ENCODE data around the gene LCK.

The LCK gene

GRCh38 chr1:32250893-32251716, at the start of gene LCK:
LCK (plus strand) TSS chr1:32251265; CDS start chr1:32274330, 23,065 bp downstream.
- H3K4me3 ChIP-seq (ENCODE audit: control insufficient read depth, low read depth, low read length) = no peak within 1 kb of the TSS
- no peak for TF ChIP-seq CTCF (conservative IDR thresholded peaks at IDR 0.05; ENCODE audit: control insufficient read depth, insufficient read depth, low read depth, low read length)
- no peak for DNase-seq (ENCODE audit: low read depth)

GRCh38 chr1:32204943-32205361, 46.1 kb upstream of the LCK start:
- TF ChIP-seq CTCF (conservative IDR thresholded peaks at IDR 0.05; ENCODE audit: control insufficient read depth, insufficient read depth, low read depth, low read length) = no peak
- no peak for DNase-seq (ENCODE audit: low read depth)
- H3K4me3 ChIP-seq (ENCODE audit: control insufficient read depth, low read depth, low read length) = peak overlapping the region; percentile 83

GRCh38 chr1:32205401-32206370, 45.4 kb upstream of the LCK start, which contains the start of gene IQCC:
IQCC (plus strand) TSS chr1:32205671; CDS start chr1:32205682, 11 bp downstream.
- peak; percentile 74 for DNase-seq (ENCODE audit: low read depth)
- no peak for TF ChIP-seq CTCF (conservative IDR thresholded peaks at IDR 0.05; ENCODE audit: control insufficient read depth, insufficient read depth, low read depth, low read length)
- H3K4me3 ChIP-seq (ENCODE audit: control insufficient read depth, low read depth, low read length) = peak within 1 kb of the TSS; percentile 83

GRCh38 chr1:32208469-32208868, 42.6 kb upstream of the LCK start:
- DNase-seq (ENCODE audit: low read depth) = no peak
- no peak overlapping the region for H3K4me3 ChIP-seq (ENCODE audit: control insufficient read depth, low read depth, low read length)
- TF ChIP-seq CTCF (conservative IDR thresholded peaks at IDR 0.05; ENCODE audit: control insufficient read depth, insufficient read depth, low read depth, low read length) = no peak

- peak; percentile 46 for DNase-seq (ENCODE audit: low read depth)
- no peak within 1 kb of the TSS for H3K4me3 ChIP-seq (ENCODE audit: control insufficient read depth, low read depth, low read length)
- TF ChIP-seq CTCF (conservative IDR thresholded peaks at IDR 0.05; ENCODE audit: control insufficient read depth, insufficient read depth, low read depth, low read length) = no peak
These were observed 42.2 kb upstream of the LCK start, which contains the start of gene DCDC2B for GRCh38 chr1:32208891-32209328. DCDC2B (plus strand) TSS chr1:32209089; CDS start chr1:32209094, 5 bp downstream.

Measured in fibroblast of mammary gland (primary cell).